B cell (primary cell): ENCODE data around the gene PRTN3. TPM values are rescaled to one million over a fixed set of nuclear protein-coding genes. Genes with fewer than 3 reads are reported as not detected.

Experiments
- ATAC-seq: fragments of 200-7000 bp; cut with Tn5 transposase; one replicate; pipeline ENCODE4 v1.10.0; 2021; ENCODE audit warnings: low read depth, mild to moderate bottlenecking, moderate number of reproducible peaks, moderate library complexity
- CTCF ChIA-PET: fragments of 350-600 bp; sonication (Branson Sonifier 250); formaldehyde crosslinking; loops from one replicate; lab custom pipeline; 2021; ENCODE audit warnings: antibody characterized with exemption, inconsistent platforms; lab: Charles Lee
- POLR2A ChIA-PET: fragments of 350-600 bp; sonication (Branson Sonifier 250); formaldehyde crosslinking; loops from one replicate; lab custom pipeline; 2021; ENCODE audit warnings: antibody characterized with exemption; lab: Charles Lee
- DNase-seq: peaks from one replicate; pipeline ENCODE4 v3.0.0; 2013
- H2AFZ ChIP-seq: 2 replicates; pipeline ENCODE4 v1.6.1; 2012; ENCODE audit warnings: mild to moderate bottlenecking, low read depth, low read length; ENCODE audit not compliant: insufficient read depth, poor library complexity, severe bottlenecking
- H3K27ac ChIP-seq, 2 donors: 1 replicate in 1 of 2; 2 replicates in 1 of 2; pipeline ENCODE4 v1.5.1; 2012 to 2013; ENCODE audit warnings: low read length in 2 of 2, mild to moderate bottlenecking in 2 of 2, moderate library complexity in 1 of 2
- H3K27me3 ChIP-seq, 4 experiments: fragments of 200-600 bp in 1 of 4; sonication (generic) in 1 of 4; replicated peaks in 1 of 4; 1 replicate in 2 of 4; 2 replicates in 2 of 4; pipeline versions ENCODE4 v1.6.1 to v1.7.0; 2013 to 2016; ENCODE audit warnings: low read length in 3 of 4, mild to moderate bottlenecking in 2 of 4, mixed read lengths in 1 of 4, moderate library complexity in 1 of 4; ENCODE audit not compliant: insufficient read depth in 4 of 4, control insufficient read depth in 3 of 4; ENCODE audit errors: control extremely low read depth in 1 of 4
- H3K36me3 ChIP-seq, 2 experiments: replicated peaks in 1 of 2; 1 replicate in 1 of 2; 2 replicates in 1 of 2; pipeline versions ENCODE4 v1.6.1 to v1.7.1; 2013; ENCODE audit warnings: low read length in 1 of 2; ENCODE audit not compliant: insufficient read depth in 2 of 2, control insufficient read depth in 1 of 2; ENCODE audit errors: control extremely low read depth in 1 of 2, extremely low read depth in 1 of 2
- H3K4me1 ChIP-seq, 2 donors: fragments of 200-600 bp in 1 of 2; sonication (generic) in 1 of 2; 1 replicate in 1 of 2; 2 replicates in 1 of 2; pipeline versions ENCODE4 v1.5.1 to v1.6.1; 2013 to 2017; ENCODE audit warnings: low read length in 2 of 2; ENCODE audit not compliant: control insufficient read depth in 2 of 2, insufficient read depth in 2 of 2
- H3K4me2 ChIP-seq: replicated peaks from 2 replicates; pipeline ENCODE3; 2012; ENCODE audit warnings: mild to moderate bottlenecking, low read depth, low read length; ENCODE audit not compliant: poor library complexity, severe bottlenecking
- H3K4me3 ChIP-seq, 5 experiments: fragments of 200-600 bp in 1 of 5; sonication (generic) in 1 of 5; 1 replicate in 3 of 5; 2 replicates in 2 of 5; pipeline versions ENCODE4 v1.5.1 to v1.7.0; 2011 to 2016; ENCODE audit warnings: low read length in 4 of 5, mild to moderate bottlenecking in 4 of 5, low read depth in 2 of 5, control low read depth in 1 of 5, moderate library complexity in 1 of 5; ENCODE audit not compliant: insufficient read depth in 1 of 5; ENCODE audit errors: control extremely low read depth in 1 of 5, extremely low read depth in 1 of 5
- H3K79me2 ChIP-seq: fragments of 200-600 bp; sonication (generic); one replicate; pipeline ENCODE4 v1.6.0; 2016; ENCODE audit warnings: low read length; ENCODE audit not compliant: control insufficient read depth, insufficient read depth
- H3K9ac ChIP-seq: fragments of 200-600 bp; sonication (generic); 2 replicates; pipeline ENCODE4 v1.6.1; 2017; ENCODE audit warnings: mild to moderate bottlenecking, low read length, moderate library complexity
- H3K9me3 ChIP-seq, 3 donors: one replicate each; pipeline versions ENCODE4 v1.6.1 to v1.7.1; 2013; ENCODE audit warnings: low read length in 2 of 3; ENCODE audit not compliant: control insufficient read depth in 2 of 3, insufficient read depth in 1 of 3; ENCODE audit errors: control extremely low read depth in 1 of 3
- H4K20me1 ChIP-seq: 2 replicates; pipeline ENCODE4 v1.6.0; 2012; ENCODE audit warnings: mild to moderate bottlenecking, low read length; ENCODE audit not compliant: insufficient read depth, control insufficient read depth, poor library complexity, severe bottlenecking
- H3K27ac Mint-ChIP-seq: one replicate; pipeline ENCODE4 v1.8.0; 2021; ENCODE audit warnings: mixed read lengths
- H3K27me3 Mint-ChIP-seq: one replicate; pipeline ENCODE4 v1.8.0; 2021; ENCODE audit warnings: mixed read lengths
- H3K4me1 Mint-ChIP-seq: one replicate; pipeline ENCODE4 v1.8.0; 2021; ENCODE audit warnings: mixed read lengths
- H3K4me3 Mint-ChIP-seq: one replicate; pipeline ENCODE4 v1.8.0; 2021; ENCODE audit warnings: mixed read lengths
- H3K9me3 Mint-ChIP-seq: one replicate; pipeline ENCODE4 v1.8.0; 2022; ENCODE audit warnings: mixed read lengths; ENCODE audit not compliant: insufficient read depth
- CTCF ChIP-seq: fragments of 200-600 bp; IDR thresholded peaks from one replicate; pipeline ENCODE4 v1.8.0; 2022; ENCODE audit warnings: antibody characterized with exemption, mild to moderate bottlenecking
- EZH2 ChIP-seq: IDR thresholded peaks from 2 replicates; pipeline ENCODE4 v1.6.1; 2012; ENCODE audit warnings: borderline replicate concordance, low read depth, mild to moderate bottlenecking, moderate library complexity, low read length; ENCODE audit not compliant: insufficient read depth, poor library complexity, severe bottlenecking
- whole genome bisulfite sequencing: methylation state at CpG from one replicate; pipeline ENCODE4 v1.1.5; 2013; ENCODE audit warnings: missing lambda C conversion rate; ENCODE audit not compliant: insufficient coverage; 5-methylcytosine and 5-hydroxymethylcytosine counted together
- intact Hi-C: fragments of 100-400 bp; cut with micrococcal nuclease; formaldehyde crosslinking; loops from one replicate; pipeline ENCODE4 v1.10.0; 2022
- polyA plus RNA-seq: library from polyadenylated mRNA; depleted of rRNA; stranded (reverse); fragments of >200 nt; gene quantifications from 2 replicates; pipeline ENCODE4 v1.2.3, GENCODE V29; 2012
- total RNA-seq, 2 donors: library from RNA; stranded (reverse); fragments of 120-200 nt in 1 of 2; gene quantifications; 1 replicate in 1 of 2; 2 replicates in 1 of 2; pipeline versions ENCODE4 v1.2.3 to v1.2.4, GENCODE V29; 2013 to 2022

The PRTN3 gene
- total and polyA plus RNA-seq, 2 donors (not counting 1 experiment from before 2014, with no cell fraction given) = not detected

- Histone ChIP-seq H3K79me2 (peaks cover 4% of the 10 kb centered on the region), H3K27ac (no peak overlapping the region), H3K4me1 (no peaks in the 10 kb centered on the region), H3K4me3 (no peak overlapping the region), H3K36me3 (peaks cover 0 to 33% of the 10 kb centered on the region in 2 experiments), H3K9ac (no peak overlapping the region), H3K4me2 (no peak overlapping the region), H2AFZ (no peak overlapping the region), H4K20me1 (peaks cover 33% of the 10 kb centered on the region), H3K27me3 (no peaks in the 10 kb centered on the region), H3K9me3 (peaks cover 0 to 3% (median 0%) of the 10 kb centered on the region in 3 donors)
- ChIA-PET CTCF (no interaction called here), POLR2A (no interaction called here)
- no peak for ATAC-seq
- H3K4me3 Mint-ChIP-seq = no peak overlapping the region
- no peak for TF ChIP-seq EZH2
- TF ChIP-seq CTCF = no peak
- no peaks in the 10 kb centered on the region for H3K27me3 Mint-ChIP-seq
- no peak overlapping the region for H3K27ac Mint-ChIP-seq
- no peaks in the 10 kb centered on the region for H3K4me1 Mint-ChIP-seq
- intact Hi-C loops = no loop called here
- peak; percentile 43 for DNase-seq
- 95% methylated on average over 47 of the region's 49 CpGs for WGBS
- no peaks in the 10 kb centered on the region for H3K9me3 Mint-ChIP-seq
Observed at GRCh38 chr19:814152-815078, 26.4 kb upstream of the PRTN3 start.
